Measurements from ENCODE around the gene GLCCI1. TPM values are rescaled to one million over a fixed set of nuclear protein-coding genes. Genes with fewer than 3 reads are reported as not detected.

Gene GLCCI1
- total and polyA plus RNA-seq, 2 of the 8 experiments (the other 6 are each of a cell fraction or from before 2014, with no cell fraction given), result 12.4 to 27.7 TPM

DNA sequence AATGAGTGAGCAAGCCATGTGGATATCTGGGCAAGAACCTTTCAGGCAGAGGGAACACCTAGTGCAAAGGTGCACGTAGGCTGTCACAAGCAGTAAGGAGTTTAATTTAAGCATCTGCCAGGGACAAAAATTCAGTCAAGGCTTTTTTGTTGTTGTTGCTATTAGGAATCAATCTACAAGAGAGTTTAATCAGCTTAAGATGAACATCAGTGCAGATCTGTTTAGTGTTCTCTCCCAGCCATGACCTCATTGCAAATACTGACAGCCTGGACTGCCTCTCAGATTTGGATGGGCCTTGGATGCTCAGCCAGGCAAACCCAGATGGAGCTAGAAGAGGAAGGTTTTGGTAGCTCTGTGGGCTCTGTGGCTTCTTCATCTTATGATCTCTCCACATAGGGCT, 3.3 kb upstream of the GLCCI1 start (continued):
- TF ChIP-seq, protein P1, sequence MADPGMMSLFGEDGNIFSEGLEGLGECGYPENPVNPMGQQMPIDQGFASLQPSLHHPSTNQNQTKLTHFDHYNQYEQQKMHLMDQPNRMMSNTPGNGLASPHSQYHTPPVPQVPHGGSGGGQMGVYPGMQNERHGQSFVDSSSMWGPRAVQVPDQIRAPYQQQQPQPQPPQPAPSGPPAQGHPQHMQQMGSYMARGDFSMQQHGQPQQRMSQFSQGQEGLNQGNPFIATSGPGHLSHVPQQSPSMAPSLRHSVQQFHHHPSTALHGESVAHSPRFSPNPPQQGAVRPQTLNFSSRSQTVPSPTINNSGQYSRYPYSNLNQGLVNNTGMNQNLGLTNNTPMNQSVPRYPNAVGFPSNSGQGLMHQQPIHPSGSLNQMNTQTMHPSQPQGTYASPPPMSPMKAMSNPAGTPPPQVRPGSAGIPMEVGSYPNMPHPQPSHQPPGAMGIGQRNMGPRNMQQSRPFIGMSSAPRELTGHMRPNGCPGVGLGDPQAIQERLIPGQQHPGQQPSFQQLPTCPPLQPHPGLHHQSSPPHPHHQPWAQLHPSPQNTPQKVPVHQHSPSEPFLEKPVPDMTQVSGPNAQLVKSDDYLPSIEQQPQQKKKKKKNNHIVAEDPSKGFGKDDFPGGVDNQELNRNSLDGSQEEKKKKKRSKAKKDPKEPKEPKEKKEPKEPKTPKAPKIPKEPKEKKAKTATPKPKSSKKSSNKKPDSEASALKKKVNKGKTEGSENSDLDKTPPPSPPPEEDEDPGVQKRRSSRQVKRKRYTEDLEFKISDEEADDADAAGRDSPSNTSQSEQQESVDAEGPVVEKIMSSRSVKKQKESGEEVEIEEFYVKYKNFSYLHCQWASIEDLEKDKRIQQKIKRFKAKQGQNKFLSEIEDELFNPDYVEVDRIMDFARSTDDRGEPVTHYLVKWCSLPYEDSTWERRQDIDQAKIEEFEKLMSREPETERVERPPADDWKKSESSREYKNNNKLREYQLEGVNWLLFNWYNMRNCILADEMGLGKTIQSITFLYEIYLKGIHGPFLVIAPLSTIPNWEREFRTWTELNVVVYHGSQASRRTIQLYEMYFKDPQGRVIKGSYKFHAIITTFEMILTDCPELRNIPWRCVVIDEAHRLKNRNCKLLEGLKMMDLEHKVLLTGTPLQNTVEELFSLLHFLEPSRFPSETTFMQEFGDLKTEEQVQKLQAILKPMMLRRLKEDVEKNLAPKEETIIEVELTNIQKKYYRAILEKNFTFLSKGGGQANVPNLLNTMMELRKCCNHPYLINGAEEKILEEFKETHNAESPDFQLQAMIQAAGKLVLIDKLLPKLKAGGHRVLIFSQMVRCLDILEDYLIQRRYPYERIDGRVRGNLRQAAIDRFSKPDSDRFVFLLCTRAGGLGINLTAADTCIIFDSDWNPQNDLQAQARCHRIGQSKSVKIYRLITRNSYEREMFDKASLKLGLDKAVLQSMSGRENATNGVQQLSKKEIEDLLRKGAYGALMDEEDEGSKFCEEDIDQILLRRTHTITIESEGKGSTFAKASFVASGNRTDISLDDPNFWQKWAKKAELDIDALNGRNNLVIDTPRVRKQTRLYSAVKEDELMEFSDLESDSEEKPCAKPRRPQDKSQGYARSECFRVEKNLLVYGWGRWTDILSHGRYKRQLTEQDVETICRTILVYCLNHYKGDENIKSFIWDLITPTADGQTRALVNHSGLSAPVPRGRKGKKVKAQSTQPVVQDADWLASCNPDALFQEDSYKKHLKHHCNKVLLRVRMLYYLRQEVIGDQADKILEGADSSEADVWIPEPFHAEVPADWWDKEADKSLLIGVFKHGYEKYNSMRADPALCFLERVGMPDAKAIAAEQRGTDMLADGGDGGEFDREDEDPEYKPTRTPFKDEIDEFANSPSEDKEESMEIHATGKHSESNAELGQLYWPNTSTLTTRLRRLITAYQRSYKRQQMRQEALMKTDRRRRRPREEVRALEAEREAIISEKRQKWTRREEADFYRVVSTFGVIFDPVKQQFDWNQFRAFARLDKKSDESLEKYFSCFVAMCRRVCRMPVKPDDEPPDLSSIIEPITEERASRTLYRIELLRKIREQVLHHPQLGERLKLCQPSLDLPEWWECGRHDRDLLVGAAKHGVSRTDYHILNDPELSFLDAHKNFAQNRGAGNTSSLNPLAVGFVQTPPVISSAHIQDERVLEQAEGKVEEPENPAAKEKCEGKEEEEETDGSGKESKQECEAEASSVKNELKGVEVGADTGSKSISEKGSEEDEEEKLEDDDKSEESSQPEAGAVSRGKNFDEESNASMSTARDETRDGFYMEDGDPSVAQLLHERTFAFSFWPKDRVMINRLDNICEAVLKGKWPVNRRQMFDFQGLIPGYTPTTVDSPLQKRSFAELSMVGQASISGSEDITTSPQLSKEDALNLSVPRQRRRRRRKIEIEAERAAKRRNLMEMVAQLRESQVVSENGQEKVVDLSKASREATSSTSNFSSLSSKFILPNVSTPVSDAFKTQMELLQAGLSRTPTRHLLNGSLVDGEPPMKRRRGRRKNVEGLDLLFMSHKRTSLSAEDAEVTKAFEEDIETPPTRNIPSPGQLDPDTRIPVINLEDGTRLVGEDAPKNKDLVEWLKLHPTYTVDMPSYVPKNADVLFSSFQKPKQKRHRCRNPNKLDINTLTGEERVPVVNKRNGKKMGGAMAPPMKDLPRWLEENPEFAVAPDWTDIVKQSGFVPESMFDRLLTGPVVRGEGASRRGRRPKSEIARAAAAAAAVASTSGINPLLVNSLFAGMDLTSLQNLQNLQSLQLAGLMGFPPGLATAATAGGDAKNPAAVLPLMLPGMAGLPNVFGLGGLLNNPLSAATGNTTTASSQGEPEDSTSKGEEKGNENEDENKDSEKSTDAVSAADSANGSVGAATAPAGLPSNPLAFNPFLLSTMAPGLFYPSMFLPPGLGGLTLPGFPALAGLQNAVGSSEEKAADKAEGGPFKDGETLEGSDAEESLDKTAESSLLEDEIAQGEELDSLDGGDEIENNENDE (IDR thresholded peaks at IDR 0.05; ENCODE audit: insufficient replicate concordance, low read length), result no peak
